Retinal pigment epithelial cell (primary cell): ENCODE measurements around the gene NGDN.
A peak's percentile ranks its signal among the peaks of the same experiment; 100 is the strongest.

ENCODE experiments used
- DNase-seq: peaks from one replicate; pipeline ENCODE4 v3.0.0-alpha.2; 2010; ENCODE audit warnings: low read depth
- H3K4me3 ChIP-seq: 2 replicates; pipeline ENCODE4 v1.5.1; 2011; ENCODE audit warnings: mild to moderate bottlenecking, low read length, control low read depth, moderate library complexity
- CTCF ChIP-seq: conservative IDR thresholded peaks from 2 replicates; pipeline ENCODE4 v1.5.1; 2011; ENCODE audit warnings: low read depth, low read length, control low read depth, inconsistent platforms

Gene NGDN

DNA sequence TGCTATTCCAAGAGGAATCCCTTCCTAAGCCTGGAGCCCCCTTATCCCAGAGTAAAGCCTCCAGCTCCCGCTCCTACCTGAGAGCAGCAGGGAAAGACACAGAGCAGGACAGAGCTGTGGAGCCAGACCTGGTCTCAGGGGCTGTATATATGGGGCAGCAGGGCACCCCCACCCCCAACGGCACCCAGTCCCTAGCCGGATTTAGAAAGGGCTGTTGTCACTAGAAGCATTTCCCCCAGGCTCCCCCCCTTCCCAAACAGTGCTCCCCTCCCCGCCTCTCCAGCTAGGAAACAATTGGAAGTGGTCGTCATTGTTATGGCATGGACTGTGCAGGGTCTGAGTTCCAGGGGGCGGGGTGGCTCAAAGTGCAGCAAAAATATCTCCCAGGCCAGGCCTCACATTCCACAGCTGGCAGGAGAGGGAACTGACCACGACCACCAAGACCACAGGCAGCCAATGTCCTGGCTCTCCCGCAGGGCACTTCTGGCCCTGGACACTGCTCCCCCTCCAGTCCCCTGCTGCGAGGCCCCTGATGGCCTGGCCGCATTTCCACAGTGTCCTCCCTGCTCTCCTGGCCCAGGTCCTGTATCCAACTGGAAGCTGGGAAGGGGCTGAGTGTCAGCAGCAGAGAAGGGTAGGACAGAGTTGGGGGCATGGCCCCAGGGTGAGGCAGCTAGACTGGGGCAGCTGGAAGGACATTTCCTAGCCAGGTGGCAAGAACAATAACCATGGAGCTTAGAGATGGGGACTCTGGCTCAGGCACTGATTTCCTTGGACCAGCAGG, 33.8 kb upstream of the NGDN start, which contains the start of gene MYH7:
TSS of gene MYH7 (minus strand) at position 118 of the 784 bp plus-strand sequence. CDS start 1,928 bp downstream, outside the sequence.
- DNase-seq: no peak
- TF ChIP-seq CTCF: no peak
- H3K4me3 ChIP-seq: no peak within 1 kb of the TSS

- peak; percentile 24 for DNase-seq
- no peak for TF ChIP-seq CTCF
- H3K4me3 ChIP-seq: no peak overlapping the region
These were observed 33.0 kb upstream of the NGDN start for GRCh38 chr14:23436327-23437132.

- no peak for TF ChIP-seq CTCF
- no peak overlapping the region for H3K4me3 ChIP-seq
- no peak for DNase-seq
These were observed 32.1 kb upstream of the NGDN start for GRCh38 chr14:23437133-23438100.

DNA sequence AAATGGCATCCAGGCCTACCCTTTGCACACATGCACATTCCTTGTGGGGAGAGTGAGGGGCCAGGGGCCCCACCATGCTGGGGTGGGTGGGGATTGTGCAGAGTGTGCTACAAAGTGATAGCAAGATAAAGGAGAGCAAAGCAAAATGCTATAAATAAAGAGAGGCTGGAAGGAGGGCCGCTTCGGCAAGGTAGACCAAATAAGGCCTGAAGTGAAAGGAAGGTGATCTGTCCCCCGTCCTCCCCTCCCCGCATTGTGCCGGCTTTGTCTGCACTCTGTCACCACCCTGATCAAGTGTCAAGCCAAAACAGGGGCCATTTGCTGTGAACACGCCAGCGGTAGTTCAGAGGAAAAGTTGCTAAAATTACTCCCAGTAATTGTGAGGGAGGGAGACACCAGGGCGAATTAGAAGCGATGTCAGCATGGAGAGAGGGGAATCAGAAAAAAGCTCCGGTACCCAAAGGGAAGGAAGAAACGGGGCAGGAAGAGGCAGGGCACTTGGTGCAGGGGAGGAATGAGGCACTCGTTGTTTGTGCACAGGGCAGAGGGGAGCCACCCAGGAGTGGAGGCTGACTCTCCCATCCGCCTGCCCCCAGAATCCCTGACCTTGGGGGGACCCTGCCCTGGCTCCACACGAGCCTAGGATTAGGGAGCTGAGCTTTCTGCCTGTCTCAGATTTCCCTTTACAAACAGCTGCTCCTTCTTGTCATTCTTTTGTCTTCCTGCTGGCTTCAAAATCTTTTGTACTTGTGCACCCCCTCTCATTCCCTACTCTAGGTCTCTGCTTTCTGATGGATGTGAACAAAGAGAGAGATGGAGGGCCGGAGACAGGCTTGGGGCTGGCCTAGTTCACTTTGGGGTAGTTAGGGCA, 31.2 kb upstream of the NGDN start:
- no peak overlapping the region for H3K4me3 ChIP-seq
- no peak for TF ChIP-seq CTCF
- DNase-seq: no peak

DNA sequence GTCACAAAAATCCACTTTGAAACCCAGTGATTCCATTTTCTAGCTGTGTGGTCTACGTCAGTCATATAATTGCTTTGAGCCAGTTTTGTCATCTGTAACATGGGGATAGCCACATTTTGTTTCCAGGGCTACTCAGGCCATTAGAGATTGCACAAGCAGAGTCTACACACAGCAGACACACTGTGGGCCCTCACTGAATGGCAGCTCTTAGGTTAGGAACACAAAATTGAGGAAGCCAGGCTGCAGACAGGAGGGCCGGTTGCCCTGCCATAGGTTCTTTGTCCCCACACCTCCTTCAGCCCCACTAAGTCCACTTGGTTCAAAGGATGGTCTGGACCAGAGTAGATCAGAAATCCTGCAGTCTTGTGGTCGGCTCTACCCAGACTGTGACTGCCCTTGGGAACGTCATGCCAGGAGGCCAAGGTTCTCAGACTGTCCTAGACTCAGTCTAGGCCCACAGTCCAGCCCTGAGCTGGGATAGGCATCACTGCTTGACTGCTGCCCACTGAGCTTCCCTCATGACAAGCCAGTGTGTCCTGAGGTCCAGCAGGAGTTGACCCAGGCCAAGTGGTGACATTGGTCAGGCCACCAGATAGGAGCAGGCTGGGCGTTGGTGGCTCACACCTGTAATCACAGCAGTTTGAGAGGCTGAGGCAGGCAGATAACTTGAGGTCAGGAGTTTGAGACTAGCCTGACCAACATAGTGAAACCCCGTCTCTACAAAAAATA, 30.2 kb upstream of the NGDN start:
- no peak overlapping the region for H3K4me3 ChIP-seq
- DNase-seq: no peak
- no peak for TF ChIP-seq CTCF
